SIG-M5 treated with dmso at 0.1 percent for 504 hours (cell line): ENCODE data around the gene ACSF2.

Experiments
- DNase-seq: peaks from one replicate; lab custom pipeline; 2025; ENCODE audit not compliant: unreplicated experiment; lab: John Stamatoyannopoulos, UW

The ACSF2 gene

DNA sequence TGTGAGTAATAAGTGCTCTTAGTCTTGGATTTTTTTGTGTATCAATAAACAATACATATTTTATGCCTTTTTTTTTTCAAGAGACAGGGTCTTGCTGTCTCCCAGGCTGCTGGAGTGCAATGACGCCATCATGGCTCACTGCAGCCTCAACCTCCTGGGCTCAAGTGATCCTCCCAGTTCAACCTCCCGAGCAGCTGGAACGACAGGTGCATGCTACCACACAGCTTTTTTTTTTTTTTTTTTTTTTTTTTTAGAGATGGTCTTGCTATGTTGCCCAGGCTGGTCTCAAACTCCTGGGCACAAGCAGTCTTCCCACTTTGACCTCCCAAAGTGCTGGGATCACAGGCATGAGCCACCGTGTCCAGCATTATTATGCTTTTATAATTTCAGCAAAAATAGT is 13.0 kb downstream of the ACSF2 start:
- no peak for DNase-seq

- no peak for DNase-seq
Measured at GRCh38 chr17:50440172-50440837, 14.3 kb downstream of the ACSF2 start.

GRCh38 chr17:50440838-50441829 is 15.1 kb downstream of the ACSF2 start:
- DNase-seq, result no peak

DNA sequence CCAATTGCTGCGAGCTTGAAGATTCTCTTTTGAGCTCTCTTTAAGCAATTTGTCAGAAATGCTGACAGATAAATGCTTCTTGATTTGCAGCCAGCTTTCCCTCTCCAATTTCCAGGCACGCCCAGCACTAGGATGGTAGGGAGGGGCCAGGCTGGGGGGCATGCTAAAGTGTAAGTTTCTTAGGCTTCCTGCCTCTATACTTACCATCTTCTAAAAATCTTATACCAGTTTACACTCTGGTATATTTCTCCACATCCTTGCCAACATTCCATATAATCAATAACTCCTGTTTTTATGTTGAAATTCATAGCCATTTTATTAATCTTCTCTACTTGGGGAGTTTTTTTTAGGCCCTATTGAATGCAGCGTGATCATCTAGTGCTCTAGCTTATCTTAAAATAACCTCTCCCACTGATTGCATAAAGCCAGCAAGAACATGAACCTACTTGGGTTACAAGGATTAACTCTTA is 17.5 kb downstream of the ACSF2 start:
- no peak for DNase-seq

DNA sequence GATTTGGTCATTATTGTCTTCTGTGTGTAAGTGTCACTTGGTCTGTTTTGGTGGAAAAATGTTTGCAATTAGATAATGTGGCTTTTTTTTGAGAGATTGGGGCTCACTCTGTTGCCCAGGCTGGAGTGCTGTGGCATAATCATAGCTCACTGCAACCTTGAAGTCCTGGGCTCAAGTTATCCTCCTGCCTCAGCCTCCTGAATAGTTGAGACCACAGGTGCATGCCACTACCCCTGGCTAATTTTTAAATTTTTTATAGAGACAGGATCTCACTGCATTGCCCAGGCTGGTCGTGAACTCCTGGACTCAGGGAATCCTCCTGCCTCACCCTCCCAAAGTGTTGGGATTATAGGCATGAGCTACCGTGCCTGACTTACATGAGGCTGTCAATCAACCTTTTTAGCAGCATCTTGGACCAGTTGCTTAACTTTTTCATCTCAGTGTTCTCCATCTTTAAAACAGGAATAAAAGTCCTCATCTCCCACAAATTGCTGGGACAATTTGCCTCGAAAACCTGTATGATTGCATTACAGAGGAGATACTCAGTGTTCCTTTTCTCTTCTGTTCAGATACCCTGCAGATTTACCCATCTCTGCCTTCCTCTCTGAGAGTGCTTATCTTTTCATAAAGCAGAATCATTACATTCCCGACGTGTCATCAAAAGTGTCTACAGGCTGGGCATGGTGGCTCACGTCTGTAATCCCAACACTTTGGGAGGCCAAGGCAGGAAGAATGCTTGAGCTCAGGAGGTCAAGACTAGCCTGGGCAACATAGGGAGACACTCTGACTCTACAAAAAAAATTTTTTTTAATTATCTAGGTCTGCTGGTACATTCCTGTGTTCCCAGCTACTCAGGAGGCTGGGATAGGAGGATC is 19.1 kb downstream of the ACSF2 start:
- no peak for DNase-seq

DNA sequence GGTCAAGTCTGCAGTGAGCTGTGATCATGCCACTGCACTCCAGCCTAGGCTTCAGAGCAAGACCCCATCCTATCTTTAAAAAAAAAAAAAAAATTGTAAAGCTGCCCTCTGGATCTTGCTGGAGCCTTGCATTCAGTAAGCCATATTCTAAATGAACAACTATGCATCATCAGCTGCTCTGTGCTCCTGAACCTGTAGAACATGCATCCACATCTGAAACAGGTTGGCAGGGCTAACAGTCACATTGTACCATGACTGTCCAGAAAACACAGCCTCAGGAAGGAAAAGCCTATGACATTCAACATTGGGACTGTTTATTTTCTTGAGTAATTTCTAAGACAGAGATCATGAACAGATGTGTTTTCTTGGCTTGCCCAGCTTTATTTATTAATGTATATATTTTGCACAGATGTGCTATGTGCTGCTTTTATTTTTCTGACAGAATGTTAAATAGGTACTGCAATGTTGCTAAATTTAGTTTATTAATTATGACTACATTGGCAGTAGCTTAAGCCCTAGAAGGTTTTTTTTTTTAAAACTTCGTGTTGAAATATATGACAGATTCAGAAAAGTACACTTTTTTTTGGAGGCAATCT is 19.8 kb downstream of the ACSF2 start:
- no peak for DNase-seq

DNA sequence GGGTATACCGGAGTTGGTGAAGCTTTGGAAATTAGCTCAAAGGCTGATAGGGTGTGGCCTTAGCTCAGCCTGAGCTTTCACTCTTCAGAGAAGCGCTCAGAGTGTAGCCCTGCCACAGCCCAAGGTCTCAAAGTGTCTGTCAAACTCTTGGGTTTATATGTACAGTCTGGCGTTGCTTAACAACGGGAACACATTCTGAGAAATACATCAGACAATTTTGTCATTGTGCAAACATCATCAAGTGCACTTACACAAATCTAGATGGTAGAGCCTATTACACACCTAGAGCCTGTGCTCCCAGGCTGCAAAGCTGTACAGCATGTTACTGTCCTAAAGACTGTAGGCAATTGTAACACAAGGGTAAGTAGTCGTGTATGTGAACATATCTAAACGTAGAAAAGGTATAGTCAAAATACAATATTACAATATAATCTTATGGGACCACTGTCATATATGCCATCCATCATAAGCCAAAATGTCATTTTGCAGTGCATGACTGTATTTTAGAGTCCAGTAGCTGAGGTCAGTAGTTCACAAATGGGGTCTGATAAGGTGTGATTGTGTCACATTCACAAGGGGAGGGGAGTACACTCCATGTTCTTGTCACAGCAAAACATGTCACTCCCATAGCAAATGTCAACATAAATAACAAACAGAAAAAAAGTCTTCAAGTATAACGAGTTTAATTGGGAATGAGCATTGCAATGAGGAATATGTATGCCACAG is 22.0 kb downstream of the ACSF2 start:
- DNase-seq, result no peak

DNA sequence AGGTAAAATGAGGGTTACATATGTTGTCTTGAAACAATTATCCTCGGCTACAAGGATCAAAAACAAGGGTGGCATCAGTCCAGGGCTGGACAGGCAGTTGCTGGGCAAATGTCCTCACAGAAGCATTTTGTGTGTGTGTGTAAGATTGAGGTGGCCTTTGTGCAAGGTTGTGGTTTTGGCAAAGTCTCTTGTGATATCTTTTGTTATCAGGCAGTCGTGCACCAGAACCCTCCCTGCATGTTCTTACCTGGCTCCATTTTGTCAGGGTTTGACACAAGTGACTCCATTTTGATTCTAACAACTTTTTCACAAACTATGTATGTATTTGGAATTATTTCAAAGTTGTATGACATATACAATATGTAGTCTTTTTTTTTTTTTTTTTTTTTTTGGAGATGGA is 22.6 kb downstream of the ACSF2 start:
- DNase-seq, result no peak

DNA sequence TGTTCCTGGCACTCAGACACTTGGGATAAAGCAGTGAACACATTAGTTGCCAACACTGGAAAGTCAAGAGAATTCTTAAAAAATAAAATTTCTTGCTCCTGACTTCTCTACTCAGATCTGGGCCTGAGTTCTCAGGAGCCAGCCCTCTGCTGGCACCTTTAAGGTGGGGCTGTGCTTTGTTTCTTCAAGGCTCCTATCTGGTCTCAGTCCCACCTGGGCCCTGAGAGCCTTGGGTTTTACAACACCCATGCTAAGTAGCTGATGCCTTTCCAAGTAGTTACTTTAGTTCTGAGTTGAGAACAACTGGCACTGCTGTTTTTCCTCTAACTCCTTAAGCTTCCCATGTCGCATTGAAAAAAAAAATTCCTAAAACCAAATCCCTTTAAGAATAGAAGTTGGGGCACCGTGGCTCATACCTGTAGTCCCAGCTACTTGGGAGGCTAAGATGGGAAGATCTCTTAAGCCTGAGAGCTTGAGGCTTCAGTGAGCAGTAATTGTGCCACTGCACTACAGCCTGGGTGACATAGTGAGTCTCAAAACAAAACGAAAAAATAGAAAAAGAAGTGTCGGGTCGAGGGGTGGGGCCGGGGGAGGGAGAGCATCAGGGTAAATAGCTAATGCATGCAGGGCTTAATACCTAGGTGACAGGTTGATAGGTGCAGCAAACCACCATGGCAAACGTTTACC is 26.1 kb downstream of the ACSF2 start:
- DNase-seq, result no peak

GRCh38 chr17:50452630-50453300 is 26.7 kb downstream of the ACSF2 start:
- DNase-seq, result peak; percentile 83

DNA sequence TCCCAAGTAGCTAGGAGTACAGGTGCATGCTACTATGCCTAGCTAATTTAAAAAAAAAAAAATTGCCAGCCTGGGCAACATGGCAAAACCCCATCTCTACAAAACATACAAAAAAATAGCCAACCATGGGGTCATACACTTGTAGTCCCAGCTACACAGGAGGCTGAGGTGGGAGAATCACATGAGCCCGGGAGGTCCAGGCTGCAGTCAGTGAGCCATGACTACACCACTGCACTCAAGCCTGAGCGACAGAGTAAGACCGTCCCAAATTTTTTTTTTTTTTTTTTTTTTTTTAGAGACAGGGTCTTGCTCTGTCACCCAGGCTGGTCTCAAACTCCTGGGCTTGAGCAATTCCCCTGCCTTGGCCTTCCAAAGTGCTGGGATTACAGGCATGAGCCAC is 27.9 kb downstream of the ACSF2 start:
- no peak for DNase-seq

DNA sequence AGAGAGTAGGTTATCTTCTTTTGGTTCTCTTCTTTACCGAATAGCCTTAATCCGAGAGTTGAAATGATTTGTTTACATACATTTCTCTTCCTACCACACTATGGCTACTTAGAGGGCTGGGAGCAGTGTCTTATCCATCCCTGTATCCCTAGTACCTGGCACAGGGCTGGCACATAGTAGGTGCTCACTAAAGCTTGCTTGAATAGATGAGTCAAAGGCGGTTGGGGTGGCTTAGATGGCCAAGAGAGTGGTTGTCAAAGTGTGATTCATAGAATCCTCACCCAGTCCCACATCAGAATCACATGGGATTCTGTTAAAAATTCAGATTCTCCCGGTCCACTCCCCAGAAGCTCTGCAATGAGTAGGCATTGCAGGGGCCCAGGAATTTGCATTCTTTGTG is 31.6 kb downstream of the ACSF2 start:
- no peak for DNase-seq

- no peak for DNase-seq
Measured at GRCh38 chr17:50458270-50458669, 32.3 kb downstream of the ACSF2 start.

DNA sequence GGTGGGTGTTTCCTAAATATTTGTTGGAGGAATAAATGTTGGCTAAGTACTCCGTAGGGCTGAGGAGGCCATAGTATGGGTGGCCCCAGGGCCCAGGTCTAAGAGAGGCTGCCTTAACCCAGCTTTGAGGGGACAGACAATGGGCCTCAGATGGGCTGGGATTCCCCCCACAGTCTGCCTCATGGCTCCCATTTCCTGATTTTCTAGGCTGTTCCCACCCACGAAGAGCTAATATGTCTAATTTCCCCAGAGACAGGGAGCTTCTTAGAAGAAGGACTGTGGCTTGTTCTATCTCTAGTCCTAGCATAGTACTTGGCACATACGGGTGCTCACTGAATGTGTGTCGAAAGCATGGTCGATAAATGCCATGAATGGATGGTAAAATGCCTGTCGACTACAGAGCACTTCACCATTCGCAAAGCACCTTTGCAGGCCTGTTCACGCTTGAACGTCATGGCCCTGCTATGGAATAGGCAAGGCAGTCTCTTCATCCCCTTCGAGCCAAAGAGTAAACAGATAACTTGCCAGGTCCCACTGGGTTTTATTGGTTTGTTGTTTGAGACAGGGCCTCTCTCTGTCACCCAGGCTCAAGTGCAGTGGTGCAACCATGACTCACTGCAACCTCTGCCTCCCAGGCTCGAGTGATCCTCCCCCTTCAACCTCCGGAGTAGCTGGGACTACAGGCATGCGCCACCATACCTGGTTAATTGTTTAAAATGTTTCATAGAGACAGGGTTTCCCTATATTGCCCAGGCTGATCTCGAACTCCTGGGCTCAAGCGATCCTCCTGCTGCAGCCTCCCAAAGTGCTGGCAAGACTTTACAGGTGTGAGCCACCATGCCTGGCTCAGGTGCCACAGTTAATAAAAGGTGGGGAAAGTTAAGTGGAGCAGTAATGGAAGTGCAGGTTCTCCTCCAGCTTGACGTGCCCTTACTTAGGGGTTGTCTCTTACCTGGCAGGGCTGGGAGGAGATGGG is 33.0 kb downstream of the ACSF2 start:
- peak; percentile 32 for DNase-seq

GRCh38 chr17:50459756-50460155 is 33.7 kb downstream of the ACSF2 start:
- no peak for DNase-seq

DNA sequence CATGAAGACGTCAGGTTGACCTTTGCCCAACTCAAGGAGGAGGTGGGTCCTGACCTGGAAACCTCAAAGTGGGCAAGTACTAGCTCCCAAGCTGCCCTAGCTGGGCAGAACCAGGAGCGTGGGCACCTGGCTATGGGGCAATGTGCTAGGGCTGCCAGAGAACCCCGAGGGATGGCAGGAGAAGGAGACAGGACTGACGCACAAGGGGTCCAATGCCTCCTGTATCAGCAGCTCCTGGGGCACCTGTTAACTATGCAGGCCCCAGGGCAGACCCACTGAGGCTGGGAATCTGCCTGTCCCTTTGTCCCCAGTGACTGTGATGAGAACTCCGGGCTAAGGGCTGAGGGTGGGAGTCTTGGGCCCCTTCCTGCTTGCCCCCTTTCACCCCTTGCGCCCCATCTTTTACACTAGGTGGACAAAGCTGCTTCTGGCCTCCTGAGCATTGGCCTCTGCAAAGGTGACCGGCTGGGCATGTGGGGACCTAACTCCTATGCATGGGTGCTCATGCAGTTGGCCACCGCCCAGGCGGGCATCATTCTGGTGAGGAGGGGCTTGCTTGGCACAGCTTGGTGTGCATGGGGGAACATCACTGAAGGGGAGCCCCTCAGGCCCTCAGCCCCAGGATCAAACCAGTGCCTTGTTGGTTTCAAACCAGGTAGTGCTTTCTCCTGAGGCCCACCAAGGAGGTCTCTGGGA is 35.0 kb downstream of the ACSF2 start:
- DNase-seq, result no peak

DNA sequence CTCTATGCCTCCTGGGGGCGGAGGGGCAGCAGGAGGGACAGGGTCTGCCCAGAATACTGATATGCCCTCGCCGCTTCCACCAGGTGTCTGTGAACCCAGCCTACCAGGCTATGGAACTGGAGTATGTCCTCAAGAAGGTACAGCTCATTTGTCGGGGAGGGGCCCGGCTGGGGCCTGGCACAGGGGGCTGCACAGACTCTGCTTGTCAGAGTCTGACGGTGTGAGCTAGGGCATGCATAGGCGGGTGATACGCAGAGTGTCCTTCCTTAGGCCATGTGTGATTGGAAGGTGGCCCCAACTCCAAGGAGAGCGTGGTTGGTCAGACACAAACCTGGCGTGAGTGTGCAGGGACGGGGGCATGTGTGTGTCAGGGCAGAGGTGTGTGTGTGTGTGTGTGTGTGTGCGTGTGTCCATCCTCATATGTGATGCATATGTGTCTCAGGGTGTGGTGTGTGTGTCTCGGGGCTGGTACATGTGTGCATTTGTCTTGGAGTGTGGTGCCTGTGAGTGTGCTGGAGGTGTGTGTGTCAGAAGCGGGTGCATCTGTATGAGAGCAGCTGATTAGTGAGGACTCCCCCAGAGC is 35.6 kb downstream of the ACSF2 start:
- no peak for DNase-seq
